ENCODE results near the gene CCDC179.

DNA sequence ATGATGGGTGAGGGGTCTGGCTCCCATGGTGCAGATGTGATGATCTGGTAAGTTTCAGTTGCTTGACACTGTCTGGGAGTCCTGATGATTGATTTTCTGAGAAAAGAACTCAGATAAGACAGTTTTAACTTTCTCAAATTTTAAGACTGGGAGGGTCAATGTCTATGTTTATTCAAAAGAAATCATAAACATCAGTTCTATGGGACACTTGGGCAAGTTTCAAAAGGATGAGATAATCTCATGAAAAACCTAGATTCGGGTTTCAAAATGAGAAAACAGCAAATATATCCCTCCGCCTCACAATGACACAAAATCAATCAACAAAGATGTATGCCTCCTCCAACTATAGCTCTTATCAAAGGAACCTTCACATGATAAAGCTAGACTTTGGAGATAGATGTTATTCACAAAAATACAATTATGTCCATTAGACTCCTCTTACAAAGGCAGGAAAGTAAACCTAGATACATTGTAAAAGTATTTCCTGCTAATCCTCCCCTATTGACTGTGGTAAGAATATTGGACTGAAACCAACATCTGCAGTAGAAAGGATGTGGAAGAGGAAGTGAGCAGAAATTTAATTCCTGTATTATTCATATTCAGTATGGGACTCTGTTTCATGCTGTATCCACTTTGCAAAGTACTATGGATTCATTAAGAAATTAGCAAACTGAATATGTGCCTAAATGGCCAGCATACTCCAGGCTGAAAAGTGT lies 52.3 kb downstream of the CCDC179 start:
- TF ChIP-seq CTCF (IDR thresholded peaks at IDR 0.05; ENCODE audit: low read length) (no peak), EZH2 (IDR thresholded peaks at IDR 0.05; ENCODE audit: borderline replicate concordance, low read length) (no peak)

Measured in OCI-LY1 (cell line).